ENCODE measurements around the gene CCDC85A.

Gene CCDC85A

DNA sequence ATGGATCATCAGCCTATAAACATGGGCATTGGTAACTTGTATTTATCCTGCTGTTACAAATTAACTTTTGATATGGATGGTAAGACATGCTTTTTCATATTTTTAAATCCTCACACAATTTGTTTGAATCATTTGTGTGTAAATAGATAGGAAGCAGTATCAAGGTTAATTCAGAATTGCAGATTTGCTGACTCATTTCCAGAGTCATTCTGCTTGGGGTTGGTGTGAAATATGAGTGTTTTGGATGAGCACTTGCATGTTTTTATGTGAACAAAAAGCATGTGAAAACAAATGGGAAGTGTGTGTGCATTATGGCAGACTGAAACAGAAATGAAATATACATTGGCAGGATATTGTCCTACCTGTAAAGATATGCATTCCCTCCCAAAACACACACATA, 11.8 kb downstream of the CCDC85A start:
- DNase-seq = no peak

DNA sequence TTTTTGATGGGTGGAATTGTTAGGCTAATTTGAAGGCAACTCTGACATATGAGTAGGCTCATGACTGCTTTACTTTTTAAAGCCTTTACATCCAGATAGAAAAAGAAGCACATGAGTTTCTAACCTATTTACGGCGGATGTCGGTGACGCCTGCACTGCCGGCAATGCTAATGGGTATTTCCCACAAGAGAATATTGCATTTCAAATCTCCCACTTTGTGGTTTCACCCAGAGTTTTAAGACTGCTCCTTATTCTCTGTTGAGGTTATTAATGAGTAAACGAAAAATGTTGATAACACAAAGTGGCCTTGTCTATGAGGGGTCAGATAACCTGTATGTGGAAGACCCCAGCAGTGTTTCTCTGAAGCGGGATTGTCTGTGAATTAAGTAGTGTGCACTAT, 14.0 kb downstream of the CCDC85A start:
- no peak for DNase-seq

DNA sequence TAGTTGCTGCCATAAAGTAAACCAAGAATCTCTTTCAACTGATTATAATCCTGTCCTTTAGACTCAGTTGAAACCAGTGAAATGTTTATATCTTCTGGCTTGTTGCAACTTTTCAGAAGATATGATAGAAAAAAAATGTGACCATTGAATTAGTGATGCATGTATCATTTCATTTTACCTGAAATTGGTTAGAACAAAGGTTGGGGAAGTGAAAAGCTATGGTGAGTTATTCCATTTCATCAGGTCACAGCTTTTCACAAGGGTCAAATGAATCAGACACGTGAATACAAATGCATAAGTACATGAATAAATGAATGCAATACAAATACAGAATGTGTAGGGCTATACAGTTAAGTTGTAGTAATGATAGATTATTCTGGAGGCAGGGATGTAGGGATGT, 15.1 kb downstream of the CCDC85A start:
- DNase-seq = no peak

DNA sequence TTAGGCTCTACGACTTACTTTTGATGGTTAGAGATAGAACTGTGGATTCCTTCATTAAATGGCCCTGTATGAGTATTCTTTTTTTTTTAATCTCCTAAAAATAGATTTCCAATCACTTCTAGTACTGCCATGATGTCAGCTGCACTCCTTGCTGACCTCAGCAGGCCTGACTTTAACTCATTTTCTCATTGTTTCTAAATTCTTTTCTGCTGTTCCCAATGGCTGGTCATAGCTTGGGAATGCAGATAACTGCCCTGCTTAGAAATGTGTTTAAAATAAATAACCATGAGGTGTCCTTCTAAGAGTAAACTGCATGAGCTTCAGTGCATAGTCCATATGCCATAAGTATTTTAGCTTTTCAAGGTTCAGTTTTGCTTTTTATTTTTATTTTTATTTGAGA, 15.7 kb downstream of the CCDC85A start:
- DNase-seq = no peak

DNA sequence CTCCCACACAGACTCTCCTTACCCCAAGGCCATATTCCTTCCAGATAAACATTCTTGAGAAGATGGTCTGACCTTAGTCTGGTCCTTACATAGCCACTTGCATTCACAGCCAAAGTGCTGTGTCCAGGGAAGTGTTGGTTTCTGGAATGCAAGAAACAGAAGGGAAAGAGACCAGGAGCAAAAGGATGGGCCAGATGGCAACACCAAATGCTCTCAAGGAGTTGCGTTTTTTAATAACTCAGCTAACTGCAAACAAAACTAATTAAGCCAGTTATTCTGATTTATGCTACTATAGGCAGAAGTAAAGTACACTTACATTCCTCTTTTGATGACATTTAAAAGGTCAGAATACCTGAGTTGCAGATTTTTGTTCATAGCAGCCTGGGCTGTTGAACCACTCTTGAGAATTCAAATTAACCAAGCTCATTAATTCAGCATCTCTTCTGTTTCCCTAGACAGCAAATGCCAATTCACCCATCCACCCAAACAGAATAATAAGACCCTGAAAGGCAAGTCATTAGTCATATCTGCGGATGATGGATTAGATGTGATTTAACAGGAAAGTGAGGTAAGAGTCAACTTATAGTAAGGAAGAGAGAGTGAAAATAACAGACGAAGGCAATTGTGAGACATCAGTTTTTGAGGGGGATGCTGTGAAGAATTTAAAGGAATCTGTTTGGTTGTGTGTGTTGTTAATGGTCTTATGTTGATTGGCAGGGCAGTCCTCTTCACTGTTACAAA, 18.8 kb downstream of the CCDC85A start:
- DNase-seq = no peak

DNA sequence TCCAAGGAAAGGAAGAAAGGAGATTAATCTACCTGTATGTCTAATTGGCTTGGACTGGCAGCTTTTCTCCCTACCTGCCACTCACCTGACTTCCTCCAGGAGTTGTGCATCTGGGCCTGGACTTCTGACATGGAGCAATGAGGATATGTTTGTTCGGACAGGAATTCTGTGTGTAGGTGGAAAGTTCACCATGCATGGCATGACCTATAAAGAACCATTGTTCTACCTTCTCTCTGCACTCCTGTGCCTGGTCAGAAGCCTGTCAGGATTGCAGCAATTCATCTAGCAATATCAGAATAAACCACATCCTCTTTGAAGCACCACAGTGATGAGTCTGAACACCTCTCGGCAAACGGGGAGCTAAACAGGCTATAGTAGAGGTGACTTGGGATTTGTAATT, 20.8 kb downstream of the CCDC85A start:
- no peak for DNase-seq

DNA sequence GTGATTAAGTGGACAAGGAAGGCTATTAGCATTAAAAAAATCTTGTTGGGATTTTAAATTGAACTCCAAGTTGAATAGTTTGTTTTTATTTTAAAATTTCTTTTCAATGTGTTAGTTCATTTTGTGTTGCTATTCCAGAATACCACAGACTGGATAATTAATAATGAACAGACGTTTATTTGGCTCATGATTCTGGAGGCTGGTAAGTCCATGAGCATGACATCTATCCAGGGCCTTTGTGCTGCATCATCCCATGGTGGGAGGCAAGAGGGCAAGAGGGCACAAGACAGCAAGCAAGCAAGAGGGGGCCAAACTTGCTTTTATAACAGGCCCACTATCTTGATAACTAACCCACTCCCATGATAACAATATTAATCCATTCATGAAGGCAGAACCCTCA, 22.5 kb downstream of the CCDC85A start:
- no peak for DNase-seq

DNA sequence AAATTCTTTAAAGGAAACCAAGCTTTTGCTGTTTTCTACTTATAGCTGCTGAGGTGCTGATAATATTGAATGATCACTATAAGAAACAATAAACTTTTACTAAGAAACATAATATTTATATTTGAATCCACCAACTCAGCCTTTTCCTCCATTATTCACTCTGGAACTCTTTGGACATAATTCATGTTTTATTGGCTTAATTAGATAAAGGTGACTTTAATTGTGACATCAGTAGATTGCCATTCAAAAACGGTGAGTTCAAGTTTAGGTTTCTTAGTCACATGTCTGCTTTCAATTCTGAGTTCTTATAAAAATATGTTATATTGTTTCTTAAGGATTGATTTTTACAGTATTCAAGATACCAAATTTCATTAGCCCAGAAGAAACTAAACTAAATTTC, 24.0 kb downstream of the CCDC85A start:
- no peak for DNase-seq

DNA sequence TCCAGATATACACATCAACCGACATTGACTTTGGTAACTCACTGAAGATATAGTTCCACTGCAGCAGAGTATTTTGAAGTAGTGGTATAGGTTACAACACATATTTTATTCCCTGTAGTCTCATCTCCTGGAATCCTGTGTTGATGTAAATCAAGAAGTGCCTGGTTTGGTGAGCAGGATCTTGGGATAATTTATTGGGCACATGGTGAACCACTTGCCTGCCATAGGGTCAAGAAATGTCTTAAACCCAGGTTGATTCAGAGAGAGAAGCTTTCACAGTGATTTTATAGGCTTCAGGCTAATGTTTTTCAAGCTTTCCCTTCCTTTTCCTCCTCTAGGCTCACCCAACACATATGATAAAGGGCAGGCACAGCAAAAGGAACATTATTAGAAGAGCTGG, 24.6 kb downstream of the CCDC85A start:
- DNase-seq = no peak

DNA sequence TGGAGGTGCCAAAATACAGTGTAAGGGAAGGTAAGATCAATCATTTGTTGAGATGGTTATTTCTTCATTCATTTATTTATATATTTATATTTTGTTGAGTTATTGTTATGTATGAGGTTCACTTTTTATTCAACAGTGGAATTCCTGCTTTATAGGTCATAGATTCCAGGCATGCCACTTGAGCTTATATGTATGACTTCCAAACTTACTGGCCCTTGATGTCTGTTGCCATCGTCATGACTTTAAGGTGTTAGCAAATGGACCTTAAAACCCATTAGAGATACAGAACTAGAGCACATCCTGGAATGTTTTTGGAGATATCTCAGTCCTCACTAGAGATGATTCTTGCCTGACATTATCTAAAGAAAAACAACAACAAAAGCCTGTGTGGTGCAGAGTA, 25.9 kb downstream of the CCDC85A start:
- no peak for DNase-seq

DNA sequence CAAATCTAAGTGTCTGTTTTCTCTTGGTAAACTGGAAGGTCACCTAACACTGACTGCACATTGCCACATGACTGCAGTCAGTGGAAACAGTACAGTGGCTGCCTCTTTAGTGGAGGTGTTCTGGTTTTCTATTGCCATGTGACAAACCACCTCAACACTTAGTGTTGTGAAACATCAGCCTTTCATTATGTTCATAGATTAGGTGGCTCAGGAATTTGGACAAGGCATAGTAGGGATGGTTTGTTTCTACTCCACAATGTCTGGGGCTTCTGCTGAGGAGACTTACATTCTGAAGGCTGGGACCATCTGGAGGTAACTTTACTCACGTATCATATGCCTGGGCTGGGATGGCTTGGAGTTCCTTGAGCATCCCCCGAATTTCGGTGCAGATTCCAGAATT, 26.5 kb downstream of the CCDC85A start:
- no peak for DNase-seq

DNA sequence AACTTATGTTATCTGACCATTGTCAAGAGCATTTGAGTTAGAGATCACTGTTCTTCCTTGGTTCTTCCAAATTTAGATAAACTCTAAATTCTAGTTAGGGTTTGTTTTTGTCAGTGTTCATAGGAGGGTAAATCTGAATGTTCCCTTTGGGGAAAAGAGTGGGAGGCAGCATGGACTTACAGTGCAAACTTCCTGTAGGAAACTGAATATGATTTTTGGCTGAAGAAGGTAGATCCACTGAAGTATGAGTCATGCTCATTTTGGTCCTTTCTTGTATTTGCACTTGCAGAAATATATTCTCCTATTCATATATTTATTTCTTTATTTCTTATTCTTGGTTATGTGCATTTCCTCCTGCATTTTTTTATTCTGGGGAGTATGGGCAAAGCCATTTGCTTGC, 27.3 kb downstream of the CCDC85A start:
- DNase-seq = no peak

DNA sequence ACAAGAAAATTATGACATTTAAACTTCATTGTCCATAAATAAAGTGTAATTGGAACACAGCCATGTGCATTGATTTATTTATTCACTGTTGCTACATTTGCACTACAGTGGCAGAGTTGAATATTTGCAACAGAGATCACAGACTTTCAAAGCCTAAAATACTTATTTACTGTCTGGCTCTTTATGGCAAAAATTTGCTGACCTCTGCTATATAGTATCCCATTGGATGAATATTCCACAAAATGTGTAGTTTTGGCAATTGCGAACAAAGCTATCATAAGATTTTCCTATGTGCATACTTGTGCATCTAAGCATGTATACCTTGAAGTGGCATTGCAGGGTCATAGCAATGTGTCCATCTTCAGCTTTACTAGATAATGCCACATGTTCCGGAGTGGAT, 32.1 kb downstream of the CCDC85A start:
- DNase-seq = no peak

DNA sequence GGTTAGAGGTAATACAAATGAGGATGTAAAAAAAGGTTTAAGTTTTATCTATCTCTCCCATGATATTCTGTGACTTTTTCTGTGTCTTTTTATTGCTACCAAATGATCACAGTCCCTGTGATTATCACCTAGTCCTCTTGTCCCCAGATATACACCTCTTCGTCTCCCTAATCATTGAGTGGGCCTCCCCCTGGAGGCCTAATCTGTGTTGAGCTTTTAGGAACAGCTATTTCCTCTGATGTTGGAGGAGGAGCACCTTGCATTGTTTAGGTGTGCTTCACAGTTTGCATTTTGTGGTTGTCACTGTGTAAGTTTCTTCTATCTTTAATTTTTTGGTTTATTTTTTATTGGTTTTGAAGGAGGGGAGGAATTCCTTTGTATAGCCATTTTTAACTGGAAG, 33.3 kb downstream of the CCDC85A start:
- no peak for DNase-seq

DNA sequence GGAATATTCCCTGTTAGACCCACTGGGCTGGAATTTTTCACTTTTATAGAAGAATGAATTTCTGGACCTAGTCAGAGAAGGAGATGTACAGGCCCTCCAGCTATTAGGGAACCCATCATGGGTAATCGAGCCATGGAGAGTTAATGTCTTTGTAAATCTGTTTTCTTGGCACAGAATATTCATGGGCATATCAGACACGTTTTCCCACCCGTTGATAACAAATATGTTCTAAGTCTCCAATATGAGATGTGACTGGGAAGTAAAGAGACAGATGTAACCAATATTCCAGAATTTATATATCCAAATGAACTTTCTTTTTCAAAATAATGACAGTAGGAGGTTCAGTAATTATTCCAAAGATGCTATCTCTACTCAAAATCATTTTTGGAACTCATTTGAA, 38.7 kb downstream of the CCDC85A start:
- DNase-seq = no peak

DNA sequence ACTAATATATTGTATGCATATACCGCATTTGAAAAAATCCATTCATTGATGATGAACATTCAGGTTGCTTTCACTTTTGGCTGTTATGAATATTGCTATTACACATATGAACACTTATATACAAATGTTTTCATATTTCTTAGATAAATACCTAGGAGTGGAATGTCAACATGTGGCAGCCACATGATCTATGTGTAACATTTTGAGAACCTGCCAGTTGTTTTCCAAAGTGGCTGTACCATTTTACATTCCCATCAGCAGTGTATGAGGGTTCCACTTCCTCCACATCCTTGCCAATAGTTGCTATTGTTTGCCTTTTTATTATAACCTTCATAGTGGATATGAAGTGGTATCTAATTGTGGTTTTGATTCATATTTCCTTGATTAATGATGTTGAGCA, 40.5 kb downstream of the CCDC85A start:
- no peak for DNase-seq

DNA sequence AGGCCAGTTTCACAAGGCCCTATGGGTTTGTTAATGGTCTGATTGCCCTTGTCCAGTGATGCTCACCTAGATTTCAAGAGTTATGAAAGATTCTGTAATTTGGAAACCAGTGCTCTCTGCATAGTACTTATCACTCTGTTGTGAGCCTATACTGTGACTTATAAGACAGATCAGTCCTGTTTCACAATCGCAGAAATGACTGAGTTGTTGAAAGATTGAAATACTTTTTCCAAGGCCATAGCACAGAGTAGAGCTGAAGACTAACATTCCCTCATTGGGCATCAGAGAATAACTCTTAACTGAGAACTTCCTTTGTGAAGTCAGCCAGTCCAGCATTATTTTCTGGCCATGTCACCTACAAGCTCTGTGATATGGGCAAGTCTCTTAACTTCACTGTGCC, 44.0 kb downstream of the CCDC85A start:
- no peak for DNase-seq

DNA sequence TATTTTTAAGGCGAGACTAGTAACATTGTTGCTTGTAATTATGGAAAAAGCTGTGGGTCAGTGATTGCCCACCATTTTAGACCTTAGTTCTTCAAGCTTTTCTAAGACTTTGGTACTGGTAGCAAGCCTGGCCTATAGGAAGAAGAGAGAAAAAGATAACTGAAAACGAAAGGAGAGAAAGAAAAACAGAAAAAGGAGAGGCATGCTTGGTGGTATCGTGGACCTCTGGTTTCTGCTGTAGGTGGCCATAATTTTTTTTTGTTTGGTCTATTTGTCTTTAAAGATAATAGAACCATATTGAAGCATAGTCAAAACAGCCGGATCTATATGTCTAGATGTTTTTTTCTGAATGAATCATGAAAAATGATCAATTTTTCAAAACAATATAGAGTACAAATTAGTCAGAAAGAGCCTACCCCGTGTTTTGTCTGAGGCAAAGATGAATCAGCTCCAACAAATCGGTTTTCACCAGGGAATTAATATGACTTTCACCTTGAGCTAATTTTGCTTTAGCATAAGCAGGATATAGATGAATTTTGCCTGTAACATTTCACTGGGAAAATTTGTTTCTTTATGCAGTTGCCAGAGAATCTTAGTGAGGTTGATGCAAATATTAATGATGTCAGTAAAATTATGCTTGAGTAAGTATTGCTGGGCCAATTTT, 45.7 kb downstream of the CCDC85A start:
- no peak for DNase-seq

DNA sequence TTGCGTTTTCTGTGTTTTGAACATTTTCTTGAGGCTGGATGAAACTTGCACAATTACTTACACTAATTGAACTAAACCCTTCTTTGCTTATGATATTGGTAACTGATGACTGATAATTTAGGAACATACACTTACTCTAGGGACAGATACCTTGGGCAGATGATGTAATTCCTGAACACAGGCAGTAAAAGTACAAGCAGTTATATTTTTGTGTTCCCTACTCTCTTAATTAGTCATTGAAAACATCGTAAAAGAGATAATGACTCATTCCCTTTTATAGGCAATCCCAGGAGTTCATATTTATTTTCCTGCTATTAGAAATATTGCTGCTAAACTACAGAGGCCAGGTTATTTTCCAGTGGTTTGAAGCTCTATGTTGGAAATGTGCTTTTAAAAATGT, 46.4 kb downstream of the CCDC85A start:
- no peak for DNase-seq

DNA sequence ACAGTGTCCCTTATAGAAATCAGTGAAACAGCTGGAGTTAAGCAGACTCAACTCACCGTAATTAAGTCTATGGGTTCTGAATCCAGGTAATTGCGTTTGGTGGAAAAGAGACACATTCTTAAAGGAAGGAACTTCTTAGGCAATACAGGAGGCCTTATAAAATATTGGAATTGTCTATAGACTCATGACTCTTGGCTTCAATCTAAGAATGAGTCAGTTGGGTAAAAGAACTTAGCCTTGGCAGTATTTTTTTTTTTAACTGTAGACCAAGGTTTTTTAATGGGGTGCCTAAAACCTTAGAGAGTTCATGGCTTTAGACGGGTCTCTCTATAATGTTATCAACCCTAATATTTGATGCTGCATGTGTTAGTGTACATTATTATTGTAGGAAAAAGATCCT, 47.6 kb downstream of the CCDC85A start:
- DNase-seq = no peak

DNA sequence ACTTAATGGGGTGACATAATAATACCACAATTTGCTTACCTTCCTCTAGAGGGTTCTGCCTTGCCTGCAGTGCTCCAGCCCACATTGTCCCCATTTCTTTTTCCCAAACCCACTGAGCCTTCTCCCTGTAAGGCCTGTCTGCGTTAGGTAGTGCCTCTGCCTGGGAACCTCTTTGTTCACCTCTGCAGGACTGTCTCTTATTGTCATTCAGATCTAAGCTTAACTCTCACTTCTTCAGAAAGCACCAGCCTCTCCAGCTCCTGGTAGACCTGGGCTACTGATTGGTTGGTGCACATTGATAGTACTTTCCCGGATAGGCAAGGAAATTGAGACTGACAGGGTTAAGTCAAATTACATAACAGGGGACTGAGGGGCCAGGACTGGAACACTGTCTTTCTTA, 49.1 kb downstream of the CCDC85A start:
- DNase-seq = no peak

DNA sequence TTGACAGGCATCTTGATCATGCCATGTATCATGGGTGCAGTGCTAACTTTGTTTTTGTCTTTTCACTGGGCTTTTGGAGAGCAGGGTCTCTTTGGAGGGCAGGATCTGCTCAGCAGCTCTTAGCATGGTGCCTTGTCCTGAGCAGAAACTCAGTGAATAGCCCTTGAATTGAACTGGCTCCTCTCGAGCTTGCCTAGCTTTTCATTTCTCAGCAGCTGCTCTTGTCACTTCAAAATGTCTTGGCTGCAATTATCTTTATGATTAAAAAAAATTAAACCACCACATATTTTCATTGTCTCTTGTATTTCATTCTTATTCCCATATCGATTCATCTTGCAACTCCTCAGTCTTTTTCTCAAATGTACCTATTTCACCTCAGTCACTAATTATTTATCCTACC, 50.5 kb downstream of the CCDC85A start:
- no peak for DNase-seq

DNA sequence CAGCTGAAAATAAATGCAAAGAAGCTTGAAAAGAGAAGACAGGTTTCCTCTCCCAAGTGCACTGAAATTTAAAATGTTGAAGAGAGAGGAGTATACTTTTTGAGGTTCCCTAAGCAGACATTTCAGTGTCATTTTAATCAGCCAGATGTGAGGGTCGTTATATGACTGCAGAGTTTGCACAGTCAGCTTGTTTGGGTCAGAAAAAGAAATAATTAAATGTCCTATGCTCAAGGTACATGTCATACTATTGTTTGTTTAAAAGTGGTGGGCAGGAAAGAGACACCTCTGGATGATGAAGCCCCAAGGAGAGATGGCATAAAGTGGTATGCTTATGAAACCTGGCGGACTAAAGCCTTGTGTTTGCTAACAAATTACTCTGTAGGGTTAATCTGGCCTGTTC, 55.2 kb downstream of the CCDC85A start:
- DNase-seq = no peak

DNA sequence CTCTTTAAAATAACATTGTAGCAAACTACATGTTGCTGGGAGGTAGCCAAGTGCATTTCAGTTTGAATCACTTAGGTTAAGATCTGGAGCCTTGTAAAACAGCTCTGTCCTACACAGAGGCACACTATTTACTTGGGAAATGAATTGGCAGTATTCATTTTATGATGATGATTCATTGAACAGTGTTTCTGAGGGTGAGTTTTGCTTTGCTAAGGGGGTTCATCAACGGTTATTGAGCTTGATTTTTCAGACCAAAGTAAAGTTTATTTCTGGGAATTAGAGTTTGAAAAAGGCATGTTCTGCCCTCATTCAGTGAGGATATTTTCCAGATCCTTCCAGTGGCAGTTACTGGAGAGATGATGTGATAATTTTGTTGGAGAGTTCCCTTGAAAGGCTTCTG, 55.6 kb downstream of the CCDC85A start:
- DNase-seq = no peak

DNA sequence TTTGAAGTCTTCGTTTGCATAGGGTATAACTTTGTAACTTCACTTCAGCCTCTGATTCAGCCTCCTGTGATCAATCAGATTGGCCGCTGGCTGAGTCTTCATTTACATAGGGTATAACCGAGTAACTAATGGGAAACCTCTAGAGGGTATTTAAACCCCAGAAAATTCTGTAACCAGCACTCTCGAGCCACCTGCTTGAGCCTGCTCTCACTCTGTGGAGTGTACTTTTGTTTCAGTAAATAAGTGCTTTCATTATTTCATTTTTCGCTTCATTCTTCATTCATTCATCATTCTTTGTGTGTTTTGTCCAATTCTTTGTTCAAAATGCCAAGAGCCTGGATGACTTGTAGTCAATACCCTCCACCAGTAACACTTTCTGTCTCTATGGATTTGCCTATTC, 56.4 kb downstream of the CCDC85A start:
- no peak for DNase-seq
